IPS-18c (cell line): ENCODE results near the gene SGTA.

ENCODE experiments used
- H3K4me3 ChIP-seq: 2 replicates; pipeline ENCODE4 v1.7.0; 2013; ENCODE audit warnings: low read depth, mild to moderate bottlenecking, low read length, moderate library complexity; ENCODE audit not compliant: insufficient read depth
- H3K9me3 ChIP-seq: one replicate; pipeline ENCODE4 v1.6.1; 2013; ENCODE audit warnings: mild to moderate bottlenecking, low read length, moderate library complexity; ENCODE audit not compliant: control insufficient read depth, insufficient read depth

Gene SGTA

DNA sequence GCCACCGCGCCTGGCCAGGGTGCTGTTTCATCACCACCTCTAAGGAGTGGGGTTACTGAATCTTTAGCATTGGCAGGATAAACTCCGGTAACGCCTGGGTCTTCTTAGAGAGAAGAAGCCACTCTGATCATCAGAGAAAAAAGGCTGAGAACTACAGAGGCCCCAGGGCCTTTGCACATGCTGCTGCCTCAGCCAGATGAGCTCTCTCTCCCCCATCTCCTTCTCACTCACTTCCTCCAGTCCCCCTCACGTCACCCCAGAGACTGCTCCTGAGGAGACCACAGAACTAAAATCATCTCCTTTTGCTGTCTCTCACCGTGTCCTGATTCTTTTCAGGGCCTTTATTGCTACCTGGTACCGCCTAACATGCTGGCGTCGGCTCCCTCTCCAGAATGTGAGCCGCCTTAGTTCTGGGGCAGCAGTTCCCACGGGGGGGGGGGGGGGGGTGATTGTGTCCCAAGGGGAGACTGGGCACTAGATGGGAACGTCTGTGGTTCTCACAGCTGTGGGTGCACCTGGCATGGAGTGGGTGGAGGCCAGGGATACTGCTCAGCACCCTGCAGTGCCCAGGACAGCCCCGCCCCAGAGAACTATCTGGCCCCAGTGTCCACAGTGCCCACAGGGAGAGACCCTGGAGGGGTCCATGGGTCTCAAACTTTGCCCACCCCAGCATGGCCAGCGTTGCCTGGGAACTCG lies 56.8 kb downstream of the SGTA start:
- Histone ChIP-seq H3K9me3 (no peaks in the 10 kb centered on the region), H3K4me3 (no peak overlapping the region)

DNA sequence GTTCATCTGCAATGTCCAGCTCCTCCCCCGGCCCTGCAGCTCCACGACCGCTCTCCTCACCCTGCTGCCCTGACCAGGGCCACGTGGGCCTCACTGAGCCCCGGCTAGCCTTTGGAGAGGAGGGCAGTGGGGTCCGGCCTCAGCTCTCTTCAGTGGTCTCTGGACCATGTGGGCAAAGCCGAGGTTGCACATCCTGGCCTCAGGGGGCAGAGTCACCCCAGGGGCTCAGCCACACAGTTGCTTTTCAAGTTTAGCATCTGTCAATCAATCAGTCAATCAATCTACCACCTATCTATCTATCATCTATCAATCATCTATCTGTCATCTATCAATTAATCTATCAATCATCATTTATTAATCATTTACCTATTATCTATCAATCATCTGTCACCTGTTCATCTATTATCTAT lies 58.9 kb downstream of the SGTA start:
- no peak overlapping the region for H3K4me3 ChIP-seq
- H3K9me3 ChIP-seq = no peaks in the 10 kb centered on the region

DNA sequence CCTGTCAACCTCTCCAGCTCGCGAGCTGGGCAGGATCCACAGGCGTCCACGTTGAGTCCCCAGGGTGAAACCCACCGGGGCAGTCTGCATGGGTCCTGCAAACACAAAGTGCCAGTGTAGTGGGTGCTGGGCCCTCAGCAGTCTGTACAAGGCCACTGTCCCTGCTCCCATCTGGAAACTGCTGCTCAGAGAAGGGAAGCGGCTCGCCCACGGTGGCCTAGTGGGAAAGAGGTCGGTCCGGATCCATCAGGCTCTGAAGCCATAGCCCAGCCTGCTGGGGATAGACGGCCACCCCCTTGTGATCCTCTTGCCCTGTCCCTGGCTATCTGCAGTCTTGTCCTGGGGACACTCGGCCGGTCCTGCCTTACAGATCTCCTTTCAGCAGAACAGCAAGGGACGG lies 59.3 kb downstream of the SGTA start:
- Histone ChIP-seq H3K4me3 (no peak overlapping the region), H3K9me3 (no peaks in the 10 kb centered on the region)

DNA sequence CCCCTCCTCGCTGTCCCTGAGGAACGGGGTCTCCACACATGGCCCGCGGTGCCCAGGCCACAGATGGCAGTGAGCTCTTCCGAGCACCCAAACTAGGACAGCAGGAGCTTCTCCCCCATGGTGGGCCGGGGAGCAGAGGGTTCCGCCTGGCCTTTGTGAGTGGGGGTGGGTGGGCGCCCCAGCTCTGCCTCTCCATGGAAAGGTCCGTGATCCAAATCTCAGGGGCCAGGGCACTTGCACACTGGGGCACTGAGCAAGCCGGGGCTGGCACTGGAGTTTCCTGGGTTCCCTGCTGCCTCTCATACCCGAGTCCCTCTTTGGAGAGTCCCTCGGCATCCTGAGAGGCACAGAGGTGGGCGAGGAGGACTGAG lies 59.7 kb downstream of the SGTA start:
- no peak overlapping the region for H3K4me3 ChIP-seq

DNA sequence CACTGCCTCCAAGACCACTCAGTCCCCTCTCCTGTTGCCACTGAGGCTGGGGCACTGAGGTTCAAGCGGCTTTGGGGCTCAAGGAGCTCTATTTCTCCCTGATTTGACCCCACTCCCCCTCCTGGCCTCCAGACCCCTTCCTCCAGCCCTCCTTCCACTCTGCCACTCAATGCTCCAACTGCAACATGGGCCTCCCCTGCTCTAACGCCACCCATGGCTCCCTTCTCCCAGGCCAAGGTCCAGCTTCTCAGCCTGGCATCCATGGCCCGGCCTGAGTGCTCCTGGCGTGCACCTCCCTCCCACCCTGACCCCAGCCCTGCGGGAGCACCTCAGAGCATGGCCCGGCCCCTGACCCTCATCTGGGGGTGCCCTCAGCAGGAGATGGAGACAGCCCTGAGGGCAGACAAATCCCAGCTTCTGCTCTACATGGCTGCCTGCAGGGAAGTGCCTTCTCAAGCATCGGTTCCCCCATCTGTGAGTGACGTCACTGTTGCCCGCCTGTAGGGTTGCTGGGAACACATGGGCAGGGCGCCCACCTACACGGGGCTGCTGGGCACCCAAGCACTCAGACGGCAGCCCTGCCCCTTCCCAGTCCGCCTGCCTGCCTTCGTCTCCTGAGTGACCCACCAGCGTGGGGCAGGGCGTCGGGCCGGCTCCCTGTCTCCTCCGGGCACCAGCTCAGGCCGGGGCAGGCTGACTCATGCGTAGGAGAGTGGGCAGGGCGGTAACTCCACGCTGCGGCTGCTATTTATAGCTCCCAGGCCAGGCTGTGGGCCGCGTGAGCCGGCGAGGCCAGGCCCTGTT lies 60.3 kb downstream of the SGTA start:
- Histone ChIP-seq H3K4me3 (no peak overlapping the region), H3K9me3 (no peaks in the 10 kb centered on the region)

More for the DNA sequence above, 59.7 kb downstream of the SGTA start:
- no peaks in the 10 kb centered on the region for H3K9me3 ChIP-seq

DNA sequence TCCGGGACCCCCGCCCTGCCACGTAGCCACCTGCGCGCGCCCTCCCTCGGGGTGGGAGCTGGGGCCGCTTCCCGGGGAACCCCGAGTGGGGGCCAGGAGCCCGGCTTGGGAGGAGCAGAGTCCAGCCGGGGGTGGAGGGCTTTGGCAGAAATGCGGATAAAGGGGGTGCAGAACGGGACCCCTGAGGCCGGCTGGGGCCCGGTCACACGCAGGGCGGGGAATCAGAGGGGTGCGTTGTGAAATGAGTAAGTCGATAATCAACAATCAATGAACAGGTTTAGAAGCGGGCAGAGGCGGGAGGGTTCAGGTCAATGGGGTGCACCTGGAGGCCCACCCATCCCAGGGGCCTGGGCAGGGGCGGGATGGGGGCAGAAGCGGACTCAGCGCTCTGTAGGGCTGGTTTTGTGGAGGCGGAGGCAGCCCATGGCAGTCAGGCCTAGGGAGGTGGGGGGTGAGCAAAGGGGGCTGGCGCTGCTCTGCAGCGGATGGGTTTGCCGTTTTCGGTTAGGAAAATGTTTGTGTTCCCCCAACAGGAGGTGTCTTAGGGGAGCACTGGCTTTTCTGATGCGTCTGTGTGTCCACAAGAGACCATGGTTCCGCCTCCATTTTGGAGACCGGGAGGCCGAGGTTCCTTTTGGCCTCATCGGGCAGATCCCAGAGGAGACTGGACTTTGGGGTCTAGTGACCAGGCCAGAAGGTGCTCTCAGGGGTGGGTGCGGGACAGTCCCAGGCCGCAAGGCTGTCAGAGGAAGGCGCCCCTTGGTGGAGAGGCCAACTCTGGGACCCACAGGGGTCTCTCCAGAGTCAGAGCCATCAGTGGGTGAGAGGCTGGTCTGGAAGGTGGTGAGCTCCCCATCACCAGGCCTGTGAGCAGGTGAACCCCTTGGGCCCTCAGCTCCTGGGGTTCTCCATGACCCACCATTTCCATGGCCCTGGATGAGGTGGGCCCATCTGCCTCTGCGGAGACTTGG lies 61.2 kb downstream of the SGTA start:
- Histone ChIP-seq H3K4me3 (peak overlapping the region; percentile 73), H3K9me3 (no peaks in the 10 kb centered on the region)

DNA sequence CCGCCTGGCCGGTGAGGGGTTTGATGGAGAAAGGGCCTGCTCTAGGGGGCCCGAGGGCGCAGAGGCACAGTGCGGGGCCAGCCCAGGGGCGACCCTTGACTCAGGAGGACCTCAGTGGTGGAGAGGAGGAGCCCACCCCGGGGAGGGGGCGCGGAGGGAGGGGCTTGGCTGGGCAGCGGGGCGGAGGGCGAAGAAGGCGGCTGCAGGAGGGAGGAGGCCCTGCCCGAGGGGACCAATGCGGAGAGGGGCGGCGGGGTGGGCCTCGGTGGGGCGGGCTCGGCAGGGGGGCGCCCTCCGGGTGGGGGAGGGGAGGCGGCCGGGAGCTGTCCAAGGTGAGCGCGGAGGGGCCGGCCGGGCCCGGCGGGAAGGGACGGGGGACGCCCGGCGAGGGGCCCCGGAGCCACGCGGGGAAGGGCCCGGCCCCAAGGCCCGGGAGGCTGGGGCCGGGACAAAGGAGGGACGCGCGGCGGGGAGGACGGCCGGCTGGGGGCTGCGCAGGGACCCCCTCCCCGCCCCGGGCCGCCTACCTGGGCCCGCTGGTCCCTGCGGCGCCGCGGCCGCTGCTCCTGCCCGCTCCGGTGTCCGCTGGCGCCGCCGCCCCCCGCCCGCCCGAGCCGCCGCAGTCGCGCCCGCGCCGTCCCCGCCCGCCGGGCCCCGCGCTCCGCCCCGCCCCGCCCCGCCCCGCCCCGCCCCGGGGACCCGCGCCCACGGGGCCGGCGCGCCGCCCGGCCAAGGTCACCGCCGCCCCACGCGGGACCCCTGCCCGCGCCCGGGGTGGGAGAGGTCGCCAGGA lies 62.1 kb downstream of the SGTA start, which contains the start of gene DIRAS1:
Gene DIRAS1, minus strand, starts transcription at position 596 of the 793 bp plus-strand sequence. CDS start 3,566 bp downstream, outside the sequence.
- H3K4me3 ChIP-seq = peak within 1 kb of the TSS; percentile 73
- no peaks in the 10 kb centered on the region for H3K9me3 ChIP-seq

DNA sequence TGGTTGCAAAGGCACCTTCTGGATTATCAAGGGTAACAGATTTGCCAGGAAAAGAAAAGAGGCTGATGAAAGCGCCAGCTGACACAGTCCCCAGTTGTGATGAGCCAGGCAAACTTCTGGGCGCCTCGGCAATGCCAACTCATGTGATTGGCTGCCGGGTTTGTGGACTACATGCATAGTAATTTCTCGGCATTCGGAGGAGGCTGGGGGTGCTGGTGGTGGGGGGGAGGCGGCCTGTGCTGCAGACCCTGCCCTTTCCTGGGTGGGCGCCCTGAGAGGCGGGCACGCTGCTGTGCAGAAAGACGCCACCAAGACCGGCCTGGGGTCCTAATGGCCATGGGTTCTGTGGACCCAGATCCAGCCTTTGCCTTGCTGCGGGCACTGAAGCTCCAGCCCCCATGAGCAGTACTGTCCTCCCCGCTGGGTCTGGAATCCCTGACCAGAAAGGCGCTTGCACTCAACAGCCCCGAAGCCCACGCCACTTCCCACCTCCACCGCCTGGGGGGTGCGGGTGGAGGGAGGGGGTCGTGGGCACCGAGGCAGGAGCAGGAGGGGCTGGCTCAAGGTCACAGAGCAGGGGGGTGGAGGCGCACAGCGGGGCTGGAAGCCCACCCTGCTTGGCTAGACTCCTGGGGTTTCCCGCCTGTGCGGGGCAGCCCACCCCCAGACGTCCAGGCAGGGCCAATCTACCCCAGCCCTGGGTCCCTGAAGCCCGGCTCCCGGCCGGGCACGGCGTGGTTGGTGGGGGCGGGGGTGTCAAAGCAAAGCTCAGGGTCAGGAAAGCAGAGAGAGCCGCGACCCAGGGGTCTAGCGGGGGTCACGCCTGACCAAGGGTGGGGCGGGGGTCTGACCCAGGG lies 62.9 kb downstream of the SGTA start:
- Histone ChIP-seq H3K4me3 (peak overlapping the region; percentile 60), H3K9me3 (no peaks in the 10 kb centered on the region)

DNA sequence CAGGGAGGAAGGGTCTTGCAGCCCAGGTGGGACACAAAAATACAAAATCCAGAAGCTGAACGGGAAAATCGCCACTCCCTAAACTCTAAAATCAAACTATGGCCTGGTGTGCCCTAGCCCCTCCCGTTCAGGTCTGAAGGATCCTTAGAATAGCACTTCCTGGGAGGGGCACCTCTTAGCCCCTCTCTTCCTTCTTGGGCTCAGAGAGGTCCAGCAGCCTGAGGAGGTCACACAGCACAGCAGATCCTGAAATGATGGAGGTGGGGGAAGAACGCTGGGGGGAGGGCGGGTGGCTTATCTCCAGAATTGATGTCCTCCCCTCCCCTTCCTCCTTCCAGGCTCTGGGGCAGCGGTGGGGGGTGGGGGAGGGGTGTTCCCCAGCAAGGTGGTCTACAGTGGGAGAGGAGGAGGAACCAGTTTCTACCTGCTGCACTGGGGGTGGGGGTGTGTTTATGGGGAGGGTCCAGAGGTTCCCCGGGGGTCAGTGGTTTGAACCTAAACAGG lies 63.8 kb downstream of the SGTA start:
- H3K4me3 ChIP-seq = no peak overlapping the region

DNA sequence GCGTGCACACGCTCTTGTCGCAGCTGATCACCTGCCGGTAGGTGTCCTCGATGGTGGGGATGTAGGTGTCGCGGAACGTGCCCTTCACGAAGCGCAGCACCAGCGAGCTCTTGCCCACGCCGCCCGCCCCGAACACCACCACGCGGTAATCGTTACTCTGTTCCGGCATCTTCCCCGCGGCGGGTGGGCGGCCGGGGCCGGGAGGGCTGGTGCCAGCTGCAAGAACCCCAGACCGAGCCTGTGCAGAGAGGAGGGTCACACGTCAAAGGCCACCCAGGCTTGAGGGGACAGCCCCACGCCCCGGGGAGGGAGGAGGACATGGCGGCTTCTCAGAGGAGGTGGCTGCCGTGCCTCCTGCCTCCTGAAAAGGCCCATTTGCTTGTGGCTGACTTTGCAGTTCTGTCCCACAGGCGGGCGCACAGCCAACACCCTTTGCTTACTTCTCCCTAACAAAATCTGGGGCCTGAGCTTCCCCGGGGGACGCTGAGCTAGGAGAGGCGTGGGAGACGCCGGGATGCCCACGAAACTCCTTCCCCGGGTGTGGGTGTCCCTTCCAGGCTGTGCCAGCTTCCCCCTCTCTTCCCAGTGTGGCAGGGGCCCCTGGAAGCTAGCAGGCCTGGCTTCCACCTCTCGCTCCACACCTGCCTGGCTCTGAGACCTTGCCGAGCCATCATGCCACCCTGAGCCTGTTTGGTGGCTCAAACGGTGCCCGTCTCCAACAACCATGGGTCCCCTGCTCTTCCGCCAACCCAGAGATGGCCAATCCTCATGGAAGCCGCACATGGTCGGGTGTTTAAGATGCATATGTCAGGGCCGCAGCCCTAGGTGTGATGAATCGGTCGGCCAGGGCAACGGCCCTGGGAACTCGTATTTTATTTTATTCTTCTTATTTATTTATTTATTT lies 65.2 kb downstream of the SGTA start:
- Histone ChIP-seq H3K9me3 (no peaks in the 10 kb centered on the region), H3K4me3 (no peak overlapping the region)

More for the DNA sequence above, 63.8 kb downstream of the SGTA start:
- no peaks in the 10 kb centered on the region for H3K9me3 ChIP-seq

DNA sequence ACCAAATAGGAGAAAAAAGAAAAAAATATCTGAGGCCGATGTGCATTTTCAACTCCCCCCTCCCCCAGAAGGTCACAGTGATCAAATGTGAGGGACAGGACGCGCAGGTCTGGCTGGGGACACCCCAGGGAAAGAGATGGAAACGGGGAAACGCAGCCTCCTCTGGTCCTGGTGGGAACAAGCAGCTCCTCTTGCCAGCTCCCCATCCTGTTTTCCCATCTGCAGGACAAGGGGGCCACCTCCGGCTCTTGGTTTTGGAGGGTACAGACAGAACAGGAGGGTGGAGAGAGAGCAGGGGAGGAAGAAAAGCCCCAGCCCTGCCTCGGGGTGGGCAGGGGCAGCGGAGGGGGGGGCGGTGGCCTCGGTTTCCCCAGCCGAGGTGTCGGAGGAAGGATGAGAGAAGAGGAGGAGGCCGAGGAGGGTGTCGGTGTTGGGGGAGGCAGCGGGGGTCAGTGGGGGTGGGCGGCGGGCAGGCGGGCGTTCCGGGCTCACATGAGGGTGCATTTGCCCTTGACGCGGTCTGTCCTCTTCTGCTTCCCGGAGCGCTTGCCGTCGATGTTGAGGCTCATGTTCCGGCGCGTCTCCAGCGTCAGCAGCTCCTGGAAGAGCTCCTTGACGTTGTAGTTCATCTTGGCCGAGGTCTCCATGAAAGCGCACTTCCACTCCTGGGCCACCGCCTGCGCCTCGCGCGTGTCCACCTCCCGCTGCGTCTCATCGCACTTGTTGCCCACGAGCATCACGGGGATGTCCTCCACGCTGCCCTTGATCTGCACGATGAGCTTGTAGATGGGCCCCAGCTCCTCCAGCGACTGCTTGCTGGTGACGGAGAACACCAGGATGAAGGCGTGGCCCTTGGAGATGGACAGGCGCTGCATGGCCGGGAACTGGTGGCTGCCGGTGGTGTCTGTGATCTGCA lies 66.1 kb downstream of the SGTA start:
- H3K9me3 ChIP-seq = no peaks in the 10 kb centered on the region
- no peak overlapping the region for H3K4me3 ChIP-seq

DNA sequence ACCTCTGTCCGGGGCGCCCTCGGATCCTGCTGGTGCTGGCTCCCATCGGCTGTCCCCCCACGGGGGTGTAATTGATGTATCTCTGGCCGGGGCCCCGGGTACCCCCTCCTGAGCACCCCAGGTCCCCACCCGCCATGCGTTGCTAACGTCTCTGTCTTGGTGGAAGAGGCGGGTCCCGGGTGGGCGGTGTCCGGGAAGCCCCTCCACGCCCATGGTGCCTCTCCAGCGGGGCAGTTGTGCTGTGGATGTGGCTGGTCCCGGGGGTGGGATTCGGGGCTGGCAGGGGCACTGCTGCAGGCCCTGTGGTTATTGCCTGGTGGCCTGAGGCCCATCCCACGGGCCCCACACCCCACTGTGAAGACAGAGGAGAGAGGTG lies 66.8 kb downstream of the SGTA start:
- Histone ChIP-seq H3K4me3 (no peak overlapping the region), H3K9me3 (no peaks in the 10 kb centered on the region)

DNA sequence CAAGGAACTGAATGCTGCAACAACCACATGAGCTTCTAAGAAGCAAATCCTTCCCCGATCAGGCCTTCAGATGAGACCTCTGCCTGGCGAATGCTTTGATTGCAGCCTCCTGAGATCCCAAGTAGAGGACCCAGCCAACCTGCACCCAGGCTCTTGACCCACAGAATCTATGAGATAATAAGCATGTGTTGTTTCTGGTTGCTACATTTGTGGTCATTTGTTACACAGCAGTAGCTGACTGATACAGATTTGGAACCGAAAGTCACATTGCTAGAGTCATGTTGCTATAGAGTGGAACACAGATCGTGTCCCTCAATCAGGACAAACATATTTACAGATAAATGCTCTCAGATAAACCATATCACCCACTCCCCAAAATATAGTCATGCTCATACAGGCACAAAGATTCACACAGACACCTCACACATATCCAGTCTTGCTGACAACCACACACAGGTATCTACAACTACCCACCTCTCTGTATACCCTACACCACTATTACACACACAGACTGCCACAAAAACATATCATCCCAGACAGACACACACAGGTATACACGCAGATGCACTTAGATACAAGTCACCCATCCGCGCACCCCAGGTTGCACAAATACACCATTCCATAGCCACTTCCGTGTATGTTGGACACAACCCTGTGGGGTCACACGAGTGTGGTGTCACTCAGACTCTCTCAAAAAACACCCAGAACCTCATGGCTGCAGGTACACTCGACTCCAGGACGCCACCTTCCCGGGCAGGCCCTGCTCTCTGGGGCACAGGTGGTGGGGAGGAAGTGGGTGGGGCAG lies 67.4 kb downstream of the SGTA start:
- Histone ChIP-seq H3K4me3 (no peak overlapping the region), H3K9me3 (no peaks in the 10 kb centered on the region)
